Neural cell (in vitro differentiated cells): ENCODE data around the gene SPATS2L. TPM values are rescaled to one million over a fixed set of nuclear protein-coding genes. Genes with fewer than 3 reads are reported as not detected.

Experiments used
- H2AFZ ChIP-seq: fragments of 200-600, 300-800 bp; sonication (generic), shearing (Covaris generic); 2 replicates; pipeline ENCODE4 v1.6.0; 2014; ENCODE audit warnings: low read depth, mild to moderate bottlenecking, antibody characterized with exemption, low read length, moderate library complexity
- H3F3A ChIP-seq: fragments of 200-600 bp; shearing (Covaris generic); 2 replicates; pipeline ENCODE4 v1.6.1; 2016; ENCODE audit warnings: mild to moderate bottlenecking, moderate library complexity, mixed read lengths, antibody characterized with exemption, low read length; ENCODE audit not compliant: insufficient read depth, poor library complexity, severe bottlenecking
- H3K27ac ChIP-seq: fragments of 200-600, 300-800 bp; sonication (generic), shearing (Covaris generic); 2 replicates; pipeline ENCODE4 v1.5.1; 2014; ENCODE audit warnings: mild to moderate bottlenecking, low read length, moderate library complexity
- H3K27me3 ChIP-seq: fragments of 300-800, 200-600 bp; sonication (generic), shearing (Covaris generic); 2 replicates; pipeline ENCODE4 v1.6.0; 2014; ENCODE audit warnings: mild to moderate bottlenecking, low read depth, low read length, moderate library complexity; ENCODE audit not compliant: insufficient read depth
- H3K36me3 ChIP-seq: fragments of 300-800, 200-600 bp; sonication (generic), shearing (Covaris generic); 2 replicates; pipeline ENCODE4 v1.5.1; 2014; ENCODE audit warnings: mild to moderate bottlenecking, antibody characterized with exemption, low read length, moderate library complexity; ENCODE audit not compliant: insufficient read depth
- H3K4me2 ChIP-seq: fragments of 300-800, 200-600 bp; sonication (generic), shearing (Covaris generic); 2 replicates; pipeline ENCODE4 v1.6.0; 2014; ENCODE audit warnings: mild to moderate bottlenecking, low read length
- H3K4me3 ChIP-seq: fragments of 300-800, 200-600 bp; sonication (generic), shearing (Covaris generic); 2 replicates; pipeline ENCODE4 v1.5.1; 2014; ENCODE audit warnings: mild to moderate bottlenecking, low read length, moderate library complexity
- H3K79me2 ChIP-seq: fragments of 200-600 bp; shearing (Covaris generic); replicated peaks from 2 replicates; pipeline ENCODE4 v1.6.0; 2014; ENCODE audit warnings: mild to moderate bottlenecking, low read length, moderate library complexity; ENCODE audit not compliant: insufficient read depth
- H3K9ac ChIP-seq: fragments of 300-800, 200-600 bp; sonication (generic), shearing (Covaris generic); 2 replicates; pipeline ENCODE4 v1.6.1; 2016; ENCODE audit warnings: mild to moderate bottlenecking, low read length, mixed read lengths
- H3K9me2 ChIP-seq: fragments of 200-600 bp; shearing (Covaris generic); 2 replicates; pipeline ENCODE4 v1.6.1; 2016; ENCODE audit warnings: mild to moderate bottlenecking, low read length, mixed read lengths; ENCODE audit not compliant: insufficient read depth
- H3K9me3 ChIP-seq: fragments of 200-600, 300-800 bp; sonication (generic), shearing (Covaris generic); 2 replicates; pipeline ENCODE4 v1.6.1; 2016; ENCODE audit warnings: mild to moderate bottlenecking, mixed run types, low read length, moderate library complexity, mixed read lengths
- H4K20me1 ChIP-seq: fragments of 200-600 bp; shearing (Covaris generic); 2 replicates; pipeline ENCODE4 v1.6.1; 2016; ENCODE audit warnings: mild to moderate bottlenecking, mixed run types; ENCODE audit not compliant: insufficient read depth
- EP300 ChIP-seq: fragments of 450-650 bp; conservative IDR thresholded peaks from 2 replicates; pipeline ENCODE4 v1.6.1; 2014; ENCODE audit warnings: antibody characterized with exemption, mild to moderate bottlenecking, moderate library complexity; ENCODE audit not compliant: poor library complexity, severe bottlenecking
- EZH2 ChIP-seq: fragments of 200-600, 300-800 bp; shearing (Covaris generic), sonication (generic); IDR thresholded peaks from 2 replicates; pipeline ENCODE4 v1.6.1; 2014; ENCODE audit warnings: antibody characterized with exemption, low read length, borderline replicate concordance, mild to moderate bottlenecking; ENCODE audit not compliant: insufficient read depth, poor library complexity, severe bottlenecking
- MXI1 ChIP-seq: fragments of 450-650 bp; conservative IDR thresholded peaks from 2 replicates; pipeline ENCODE4 v1.6.1; 2014; ENCODE audit warnings: antibody characterized with exemption, mild to moderate bottlenecking; ENCODE audit not compliant: poor library complexity, severe bottlenecking
- POLR2AphosphoS5 ChIP-seq: IDR thresholded peaks from 2 replicates; pipeline ENCODE4 v1.6.1; 2012
- RAD21 ChIP-seq: fragments of 450-650 bp; conservative IDR thresholded peaks from 2 replicates; pipeline ENCODE4 v1.6.1; 2014; ENCODE audit warnings: antibody characterized with exemption, mild to moderate bottlenecking, moderate library complexity
- REST ChIP-seq: IDR thresholded peaks from 2 replicates; pipeline ENCODE4 v1.6.1; 2012; ENCODE audit warnings: borderline replicate concordance
- SMC3 ChIP-seq: fragments of 450-650 bp; conservative IDR thresholded peaks from 2 replicates; pipeline ENCODE4 v1.6.1; 2014; ENCODE audit warnings: antibody characterized with exemption, mild to moderate bottlenecking, moderate library complexity; ENCODE audit not compliant: poor library complexity
- TAF1 ChIP-seq: IDR thresholded peaks from 2 replicates; pipeline ENCODE4 v1.6.1; 2012; ENCODE audit warnings: low read depth
- polyA plus RNA-seq: library from polyadenylated mRNA; depleted of rRNA; stranded (reverse); fragments of >200 nt; gene quantifications from 2 replicates; pipeline ENCODE4 v1.2.3, GENCODE V29; 2014
- TF ChIP-seq, protein P1 (sequence below): fragments of 450-650 bp; IDR thresholded peaks from 2 replicates; pipeline ENCODE4 v1.5.1; 2014; ENCODE audit warnings: antibody characterized with exemption, mild to moderate bottlenecking, moderate library complexity; ENCODE audit not compliant: poor library complexity, severe bottlenecking

The SPATS2L gene
- polyA plus RNA-seq, 1 donor from 2014 or later = 8.5 TPM

DNA sequence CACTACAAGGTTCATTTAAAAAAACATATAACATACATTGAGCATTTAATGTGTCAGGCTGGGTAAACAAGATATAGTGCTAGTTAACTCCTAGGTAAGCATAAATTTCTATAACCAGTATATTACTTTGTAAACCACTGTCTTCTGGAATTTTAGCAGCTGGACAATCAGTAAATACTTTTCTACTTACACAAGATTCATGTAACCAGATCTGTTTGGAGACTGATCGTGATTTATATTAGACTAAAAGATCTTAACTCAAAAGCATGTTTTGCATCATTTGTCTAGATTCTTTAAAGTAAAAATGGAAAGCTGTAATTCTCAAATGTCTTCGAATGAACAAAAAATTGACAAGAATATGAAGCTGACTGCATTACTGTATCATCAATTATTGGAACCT lies 218.6 kb downstream of the SPATS2L start:
- Histone ChIP-seq H3K27me3 (peaks cover 3% of the 10 kb centered on the region), H2AFZ (no peak overlapping the region), H3K4me3 (peak overlapping the region; percentile 92), H3K4me2 (peak overlapping the region; percentile 47), H3K27ac (no peak overlapping the region), H3K36me3 (no peaks in the 10 kb centered on the region), H3K9me3 (no peaks in the 10 kb centered on the region), H3F3A (no peaks in the 10 kb centered on the region), H3K9me2 (no peaks in the 10 kb centered on the region), H3K9ac (no peak overlapping the region), H3K79me2 (peaks cover 7% of the 10 kb centered on the region), H4K20me1 (no peaks in the 10 kb centered on the region)
- no peak for TF ChIP-seq EP300
- TF ChIP-seq POLR2AphosphoS5 = no peak
- TF ChIP-seq, protein P1, sequence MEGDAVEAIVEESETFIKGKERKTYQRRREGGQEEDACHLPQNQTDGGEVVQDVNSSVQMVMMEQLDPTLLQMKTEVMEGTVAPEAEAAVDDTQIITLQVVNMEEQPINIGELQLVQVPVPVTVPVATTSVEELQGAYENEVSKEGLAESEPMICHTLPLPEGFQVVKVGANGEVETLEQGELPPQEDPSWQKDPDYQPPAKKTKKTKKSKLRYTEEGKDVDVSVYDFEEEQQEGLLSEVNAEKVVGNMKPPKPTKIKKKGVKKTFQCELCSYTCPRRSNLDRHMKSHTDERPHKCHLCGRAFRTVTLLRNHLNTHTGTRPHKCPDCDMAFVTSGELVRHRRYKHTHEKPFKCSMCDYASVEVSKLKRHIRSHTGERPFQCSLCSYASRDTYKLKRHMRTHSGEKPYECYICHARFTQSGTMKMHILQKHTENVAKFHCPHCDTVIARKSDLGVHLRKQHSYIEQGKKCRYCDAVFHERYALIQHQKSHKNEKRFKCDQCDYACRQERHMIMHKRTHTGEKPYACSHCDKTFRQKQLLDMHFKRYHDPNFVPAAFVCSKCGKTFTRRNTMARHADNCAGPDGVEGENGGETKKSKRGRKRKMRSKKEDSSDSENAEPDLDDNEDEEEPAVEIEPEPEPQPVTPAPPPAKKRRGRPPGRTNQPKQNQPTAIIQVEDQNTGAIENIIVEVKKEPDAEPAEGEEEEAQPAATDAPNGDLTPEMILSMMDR = no peak
- no peak for TF ChIP-seq RAD21
- no peak for TF ChIP-seq MXI1

DNA sequence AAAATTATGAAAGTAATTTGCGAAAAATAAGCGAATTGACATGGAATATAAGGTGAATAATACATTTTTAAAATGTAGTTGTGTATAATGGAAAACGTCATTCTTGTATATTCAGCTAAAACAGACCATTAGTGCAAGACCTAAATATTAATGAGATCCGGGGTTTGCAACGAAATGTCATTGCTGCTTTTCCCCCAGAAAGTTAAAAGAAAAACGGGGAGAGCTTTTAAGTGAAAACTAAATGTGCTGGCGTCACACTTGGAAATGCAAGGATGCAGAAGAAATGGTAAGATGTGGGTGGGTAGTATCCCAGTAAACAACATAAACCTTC lies 219.0 kb downstream of the SPATS2L start:
- H3K4me2 ChIP-seq = peak overlapping the region; percentile 47
- TF ChIP-seq EP300 (no peak), POLR2AphosphoS5 (no peak), RAD21 (no peak), SMC3 (no peak), EZH2 (no peak), MXI1 (no peak), TAF1 (no peak), REST (no peak)
- TF ChIP-seq, protein P1 = no peak
- H2AFZ ChIP-seq = peak overlapping the region; percentile 54
- H3K9ac ChIP-seq = peak overlapping the region; percentile 55
- H3K9me3 ChIP-seq = no peaks in the 10 kb centered on the region
- no peaks in the 10 kb centered on the region for H3F3A ChIP-seq
- H3K27ac ChIP-seq = peak overlapping the region; percentile 32
- H3K79me2 ChIP-seq = peaks cover 7% of the 10 kb centered on the region
- peak overlapping the region; percentile 92 for H3K4me3 ChIP-seq
- H3K36me3 ChIP-seq = no peaks in the 10 kb centered on the region
- H3K9me2 ChIP-seq = no peaks in the 10 kb centered on the region
- H4K20me1 ChIP-seq = no peaks in the 10 kb centered on the region
- H3K27me3 ChIP-seq = peaks cover 3% of the 10 kb centered on the region
